Activated T-helper 2 cell treated with anti-CD3 and anti-CD28 coated beads, Interferon-gamma antibody, Interleukin-2, Interleukin-4, amounts not matched to agents 10 μg/mL and 5 μg/mL and 100 μg/mL, durations not matched to agents 14 hours and 24 hours and 36 hours (primary cell): ENCODE measurements around the gene POU6F2. TPM values are rescaled to one million over a fixed set of nuclear protein-coding genes. Genes with fewer than 3 reads are reported as not detected.

Experiments
- DNase-seq: peaks from one replicate; pipeline ENCODE4 v3.0.0; 2021; ENCODE audit warnings: low spot score
- H3K27ac Mint-ChIP-seq: one replicate; pipeline ENCODE4 v1.8.0; 2021; ENCODE audit warnings: mixed read lengths
- H3K27me3 Mint-ChIP-seq: one replicate; pipeline ENCODE4 v1.8.0; 2021; ENCODE audit warnings: low read depth, mixed read lengths
- H3K36me3 Mint-ChIP-seq: one replicate; pipeline ENCODE4 v1.8.0; 2021; ENCODE audit warnings: low read depth, mixed read lengths
- H3K4me1 Mint-ChIP-seq: one replicate; pipeline ENCODE4 v1.8.0; 2021; ENCODE audit warnings: low read depth, mixed read lengths
- H3K4me3 Mint-ChIP-seq: one replicate; pipeline ENCODE4 v1.8.0; 2021; ENCODE audit warnings: low read depth, mild to moderate bottlenecking, moderate library complexity, mixed read lengths
- H3K9me3 Mint-ChIP-seq: one replicate; pipeline ENCODE4 v1.8.0; 2021; ENCODE audit warnings: mixed read lengths
- intact Hi-C: fragments of 100-400 bp; cut with micrococcal nuclease; formaldehyde crosslinking; loops from one replicate; pipeline ENCODE4 v1.15.1; 2023
- total RNA-seq: library from RNA; stranded (reverse); gene quantifications from 2 replicates; pipeline ENCODE4 v1.2.3, GENCODE V29; 2022

POU6F2 gene
- total RNA-seq, 1 donor from 2014 or later, result 0.27 TPM

DNA sequence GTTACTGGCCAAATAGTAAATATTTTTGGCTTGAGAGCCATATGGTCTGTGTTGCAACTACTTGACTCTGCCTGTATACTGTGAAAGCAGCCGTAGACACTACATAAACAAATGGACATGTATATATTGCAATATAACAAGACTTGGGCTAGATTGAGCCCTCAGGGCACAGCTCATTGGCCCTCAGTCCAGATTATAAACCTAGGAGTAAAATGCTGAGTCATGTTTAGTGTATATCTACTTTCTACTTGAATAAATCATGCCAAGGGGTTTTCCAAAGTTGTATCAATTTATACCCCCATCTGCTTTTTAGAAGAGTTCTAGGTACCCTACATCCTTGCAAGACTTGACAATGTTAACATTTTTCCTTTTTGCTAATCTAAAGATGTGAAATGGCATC, 27.4 kb upstream of the POU6F2 start:
- intact Hi-C loops, result no loop called here
- Mint-ChIP-seq H3K36me3 (no peaks in the 10 kb centered on the region), H3K27me3 (peaks cover 5% of the 10 kb centered on the region), H3K27ac (no peak overlapping the region), H3K4me3 (no peak overlapping the region), H3K9me3 (no peaks in the 10 kb centered on the region), H3K4me1 (no peaks in the 10 kb centered on the region)
- no peak for DNase-seq

GRCh38 chr7:38951213-38951612, 26.5 kb upstream of the POU6F2 start:
- intact Hi-C loops, result no loop called here
- no peaks in the 10 kb centered on the region for H3K9me3 Mint-ChIP-seq
- no peak for DNase-seq
- peaks cover 5% of the 10 kb centered on the region for H3K27me3 Mint-ChIP-seq
- no peak overlapping the region for H3K4me3 Mint-ChIP-seq
- H3K36me3 Mint-ChIP-seq, result no peaks in the 10 kb centered on the region
- H3K27ac Mint-ChIP-seq, result no peak overlapping the region
- no peaks in the 10 kb centered on the region for H3K4me1 Mint-ChIP-seq

- Mint-ChIP-seq H3K4me1 (no peaks in the 10 kb centered on the region), H3K9me3 (no peaks in the 10 kb centered on the region), H3K36me3 (no peaks in the 10 kb centered on the region), H3K27ac (no peak overlapping the region), H3K4me3 (no peak overlapping the region), H3K27me3 (peaks cover 3% of the 10 kb centered on the region)
- intact Hi-C loops, result no loop called here
- DNase-seq, result no peak
Measured at GRCh38 chr7:38953227-38953626, 24.5 kb upstream of the POU6F2 start.

DNA sequence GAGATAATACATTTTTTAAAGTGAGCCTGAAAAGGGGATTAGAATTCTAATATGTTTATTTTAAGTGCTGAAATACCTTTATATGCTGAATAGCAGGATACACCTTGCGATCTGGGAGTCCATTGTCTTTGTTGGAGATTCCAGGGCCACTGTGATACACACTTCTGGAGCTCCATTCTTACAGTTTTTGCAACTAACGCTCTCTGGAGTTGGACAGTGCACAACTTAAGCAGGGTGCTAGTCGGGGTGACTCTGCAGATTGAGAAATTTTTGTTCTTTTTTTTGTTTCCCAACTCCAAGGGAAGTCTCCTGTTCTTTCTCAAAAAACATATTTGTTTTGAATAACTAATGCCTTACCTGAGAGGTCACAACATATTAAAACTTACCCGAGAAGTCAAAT, 23.7 kb upstream of the POU6F2 start:
- H3K36me3 Mint-ChIP-seq, result no peaks in the 10 kb centered on the region
- H3K9me3 Mint-ChIP-seq, result no peaks in the 10 kb centered on the region
- H3K27ac Mint-ChIP-seq, result no peak overlapping the region
- no peaks in the 10 kb centered on the region for H3K4me1 Mint-ChIP-seq
- peaks cover 5% of the 10 kb centered on the region for H3K27me3 Mint-ChIP-seq
- no peak overlapping the region for H3K4me3 Mint-ChIP-seq
- DNase-seq, result no peak
- intact Hi-C loops, result no loop called here

- Mint-ChIP-seq H3K4me1 (no peaks in the 10 kb centered on the region), H3K9me3 (no peaks in the 10 kb centered on the region), H3K27ac (no peak overlapping the region), H3K27me3 (peaks cover 6% of the 10 kb centered on the region), H3K36me3 (no peaks in the 10 kb centered on the region), H3K4me3 (no peak overlapping the region)
- intact Hi-C loops, result no loop called here
- no peak for DNase-seq
Measured at GRCh38 chr7:38955892-38956291, 21.8 kb upstream of the POU6F2 start.

GRCh38 chr7:38962028-38962427, 15.7 kb upstream of the POU6F2 start:
- intact Hi-C loops, result no loop called here
- H3K4me3 Mint-ChIP-seq, result no peak overlapping the region
- no peaks in the 10 kb centered on the region for H3K36me3 Mint-ChIP-seq
- no peaks in the 10 kb centered on the region for H3K4me1 Mint-ChIP-seq
- H3K27ac Mint-ChIP-seq, result no peak overlapping the region
- DNase-seq, result no peak
- peaks cover 4% of the 10 kb centered on the region for H3K27me3 Mint-ChIP-seq
- H3K9me3 Mint-ChIP-seq, result no peaks in the 10 kb centered on the region

GRCh38 chr7:38964921-38965320, 12.8 kb upstream of the POU6F2 start:
- no peaks in the 10 kb centered on the region for H3K4me1 Mint-ChIP-seq
- no peak overlapping the region for H3K4me3 Mint-ChIP-seq
- H3K27me3 Mint-ChIP-seq, result no peaks in the 10 kb centered on the region
- no peak for DNase-seq
- intact Hi-C loops, result no loop called here
- H3K27ac Mint-ChIP-seq, result no peak overlapping the region
- no peaks in the 10 kb centered on the region for H3K9me3 Mint-ChIP-seq
- H3K36me3 Mint-ChIP-seq, result no peaks in the 10 kb centered on the region

DNA sequence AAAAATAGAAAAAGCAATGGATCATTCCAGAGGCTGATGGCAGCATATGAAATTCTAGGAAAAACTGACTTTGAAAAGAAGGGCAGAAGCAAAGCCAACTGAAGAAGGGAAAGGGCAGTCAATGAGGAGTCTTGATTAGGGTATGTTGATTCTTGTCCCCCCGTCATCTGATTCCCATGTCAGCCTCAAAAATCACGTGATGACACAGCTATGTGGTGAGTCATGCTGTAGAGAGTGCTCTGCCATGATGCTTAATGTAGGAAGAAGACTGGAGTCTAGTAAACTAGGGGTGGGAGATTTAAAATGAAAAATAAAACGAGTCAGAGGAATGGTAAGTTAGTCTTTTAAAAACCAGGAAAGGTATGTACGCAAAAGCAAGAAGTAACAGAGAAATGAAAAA, 3.9 kb upstream of the POU6F2 start:
- intact Hi-C loops, result no loop called here
- Mint-ChIP-seq H3K9me3 (no peaks in the 10 kb centered on the region), H3K27me3 (peaks cover 41% of the 10 kb centered on the region), H3K36me3 (no peaks in the 10 kb centered on the region), H3K27ac (no peak overlapping the region), H3K4me3 (no peak overlapping the region), H3K4me1 (no peaks in the 10 kb centered on the region)
- no peak for DNase-seq

DNA sequence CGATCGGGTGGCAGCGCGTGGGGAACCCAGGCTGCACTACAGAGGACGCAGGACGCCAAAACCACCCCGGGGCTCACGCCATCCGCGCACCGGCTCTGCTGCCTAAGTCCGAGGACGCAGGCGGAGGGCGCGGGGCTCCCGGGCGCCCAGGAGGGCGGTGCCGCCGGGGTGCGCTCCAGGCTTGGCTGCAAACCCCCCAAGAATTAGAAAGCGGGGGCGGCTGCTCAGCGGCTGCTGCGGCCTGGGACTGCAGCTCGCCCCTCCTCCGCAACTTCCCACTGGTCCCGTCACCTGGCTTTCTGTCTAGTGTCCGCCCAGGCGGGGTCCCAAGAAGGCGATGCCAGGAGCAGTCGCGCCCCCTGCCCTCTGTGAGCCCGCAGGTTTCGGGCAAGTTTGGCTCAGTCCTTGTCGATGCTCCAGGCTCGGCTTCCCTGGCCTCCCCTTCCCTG, 1.7 kb upstream of the POU6F2 start:
- Mint-ChIP-seq H3K27me3 (peaks cover 42% of the 10 kb centered on the region), H3K27ac (no peak overlapping the region), H3K9me3 (no peaks in the 10 kb centered on the region), H3K4me3 (no peak overlapping the region), H3K4me1 (no peaks in the 10 kb centered on the region), H3K36me3 (no peaks in the 10 kb centered on the region)
- intact Hi-C loops, result no loop called here
- DNase-seq, result no peak

GRCh38 chr7:38978491-38978890, 782 bp downstream of the POU6F2 start:
- peaks cover 47% of the 10 kb centered on the region for H3K27me3 Mint-ChIP-seq
- no peak overlapping the region for H3K27ac Mint-ChIP-seq
- no peaks in the 10 kb centered on the region for H3K36me3 Mint-ChIP-seq
- H3K4me1 Mint-ChIP-seq, result no peaks in the 10 kb centered on the region
- no peak overlapping the region for H3K4me3 Mint-ChIP-seq
- intact Hi-C loops, result no loop called here
- DNase-seq, result no peak
- H3K9me3 Mint-ChIP-seq, result no peaks in the 10 kb centered on the region

- Mint-ChIP-seq H3K36me3 (no peaks in the 10 kb centered on the region), H3K4me3 (no peak overlapping the region), H3K27me3 (no peaks in the 10 kb centered on the region), H3K9me3 (no peaks in the 10 kb centered on the region), H3K4me1 (no peaks in the 10 kb centered on the region), H3K27ac (no peak overlapping the region)
- intact Hi-C loops, result no loop called here
- no peak for DNase-seq
Measured at GRCh38 chr7:38992203-38992602, 14.5 kb downstream of the POU6F2 start.

DNA sequence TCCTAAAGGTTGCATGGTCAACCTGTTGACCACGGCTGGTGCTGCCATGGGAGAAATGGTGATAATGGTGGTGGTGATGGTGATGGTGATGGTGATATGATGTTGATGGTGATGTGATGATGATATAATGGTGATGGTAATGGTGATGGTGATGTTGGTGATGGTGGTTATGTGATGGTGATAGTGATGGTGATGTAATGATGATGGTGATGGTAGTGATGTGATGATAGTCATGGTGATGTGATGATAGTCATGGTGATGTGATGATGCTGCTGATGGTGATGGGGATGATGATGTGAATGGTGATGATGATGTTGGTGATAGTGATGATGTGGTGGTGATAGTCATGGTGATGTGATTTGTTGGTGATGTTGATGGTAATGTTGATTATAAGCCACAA, 23.9 kb downstream of the POU6F2 start:
- intact Hi-C loops, result no loop called here
- H3K36me3 Mint-ChIP-seq, result no peaks in the 10 kb centered on the region
- no peak for DNase-seq
- H3K9me3 Mint-ChIP-seq, result no peaks in the 10 kb centered on the region
- no peaks in the 10 kb centered on the region for H3K27me3 Mint-ChIP-seq
- H3K27ac Mint-ChIP-seq, result no peak overlapping the region
- no peak overlapping the region for H3K4me3 Mint-ChIP-seq
- H3K4me1 Mint-ChIP-seq, result no peaks in the 10 kb centered on the region

DNA sequence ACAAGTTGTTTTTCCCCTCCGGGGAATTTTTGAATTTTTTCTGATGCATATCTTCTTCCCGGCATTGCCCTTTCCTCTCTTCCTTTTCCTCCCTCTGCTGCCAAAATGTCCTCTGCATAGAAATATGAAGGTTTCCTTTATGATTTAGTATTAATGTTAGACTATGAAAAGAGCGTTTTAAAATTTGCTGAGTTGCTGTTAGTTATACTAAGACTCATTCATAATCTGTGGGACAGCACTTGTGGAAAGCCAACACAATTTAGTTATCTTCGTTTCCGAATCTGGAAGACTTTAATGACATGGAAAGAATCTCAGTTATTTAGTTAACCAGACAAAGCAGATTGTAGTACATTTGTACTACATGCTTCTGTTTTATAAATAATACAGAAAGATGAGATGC, 25.0 kb downstream of the POU6F2 start:
- Mint-ChIP-seq H3K4me3 (no peak overlapping the region), H3K27ac (no peak overlapping the region)

GRCh38 chr7:39005036-39005435, 27.3 kb downstream of the POU6F2 start:
- Mint-ChIP-seq H3K36me3 (no peaks in the 10 kb centered on the region), H3K27me3 (no peaks in the 10 kb centered on the region), H3K4me1 (no peaks in the 10 kb centered on the region), H3K4me3 (no peak overlapping the region), H3K9me3 (no peaks in the 10 kb centered on the region), H3K27ac (no peak overlapping the region)
- intact Hi-C loops, result no loop called here
- no peak for DNase-seq

More for the DNA sequence above, 25.0 kb downstream of the POU6F2 start:
- DNase-seq, result no peak
- H3K9me3 Mint-ChIP-seq, result no peaks in the 10 kb centered on the region
- no peaks in the 10 kb centered on the region for H3K36me3 Mint-ChIP-seq
- intact Hi-C loops, result no loop called here
- H3K4me1 Mint-ChIP-seq, result no peaks in the 10 kb centered on the region
- no peaks in the 10 kb centered on the region for H3K27me3 Mint-ChIP-seq
